ENCODE results near the gene CFLAR.

DNA sequence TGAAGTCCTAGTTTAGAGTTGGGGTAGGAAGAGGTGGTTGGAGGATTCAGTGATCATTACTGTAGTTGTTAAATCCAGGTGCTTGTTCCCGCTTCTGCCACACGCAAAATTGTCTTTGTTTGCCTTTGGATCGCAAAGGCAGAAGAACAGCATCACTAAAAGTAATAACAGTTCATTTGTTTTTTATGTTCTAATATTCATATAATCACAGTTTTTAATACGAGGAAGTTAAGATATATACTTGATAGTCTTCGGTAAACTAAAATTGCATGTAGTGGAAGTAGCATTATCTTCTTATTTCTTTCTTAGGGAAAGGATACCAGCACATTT is 43.8 kb upstream of the CFLAR start:
- TF ChIP-seq CTCF (IDR thresholded peaks at IDR 0.05; ENCODE audit: insufficient read depth, low read length, poor library complexity, severe bottlenecking) (no peak), EZH2phosphoT487 (conservative IDR thresholded peaks at IDR 0.05; ENCODE audit: low read length) (no peak)
